ENCODE results near the gene SRSF6.

DNA sequence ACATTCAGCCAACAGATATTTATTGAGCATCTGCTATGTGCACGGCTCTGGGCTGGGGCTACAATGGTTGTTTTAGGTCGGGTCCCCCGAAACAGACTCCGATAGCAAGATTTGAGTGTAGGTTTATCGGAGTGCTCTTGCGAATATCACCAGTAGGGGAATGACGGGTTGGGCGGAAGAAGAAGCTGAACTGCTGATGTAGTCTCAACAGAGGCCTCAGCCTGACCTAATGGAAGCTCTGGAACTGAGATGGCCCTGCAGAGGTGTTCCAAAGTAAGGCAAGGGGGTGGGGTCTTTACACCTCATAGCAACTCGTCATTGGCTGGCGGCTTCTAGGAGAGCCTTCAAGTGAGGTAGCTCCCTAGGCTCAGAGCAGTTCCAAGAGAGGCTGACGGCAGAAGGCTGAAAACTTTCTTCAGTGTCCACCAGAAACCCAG lies 50.9 kb downstream of the SRSF6 start:
- TF ChIP-seq, protein P1, sequence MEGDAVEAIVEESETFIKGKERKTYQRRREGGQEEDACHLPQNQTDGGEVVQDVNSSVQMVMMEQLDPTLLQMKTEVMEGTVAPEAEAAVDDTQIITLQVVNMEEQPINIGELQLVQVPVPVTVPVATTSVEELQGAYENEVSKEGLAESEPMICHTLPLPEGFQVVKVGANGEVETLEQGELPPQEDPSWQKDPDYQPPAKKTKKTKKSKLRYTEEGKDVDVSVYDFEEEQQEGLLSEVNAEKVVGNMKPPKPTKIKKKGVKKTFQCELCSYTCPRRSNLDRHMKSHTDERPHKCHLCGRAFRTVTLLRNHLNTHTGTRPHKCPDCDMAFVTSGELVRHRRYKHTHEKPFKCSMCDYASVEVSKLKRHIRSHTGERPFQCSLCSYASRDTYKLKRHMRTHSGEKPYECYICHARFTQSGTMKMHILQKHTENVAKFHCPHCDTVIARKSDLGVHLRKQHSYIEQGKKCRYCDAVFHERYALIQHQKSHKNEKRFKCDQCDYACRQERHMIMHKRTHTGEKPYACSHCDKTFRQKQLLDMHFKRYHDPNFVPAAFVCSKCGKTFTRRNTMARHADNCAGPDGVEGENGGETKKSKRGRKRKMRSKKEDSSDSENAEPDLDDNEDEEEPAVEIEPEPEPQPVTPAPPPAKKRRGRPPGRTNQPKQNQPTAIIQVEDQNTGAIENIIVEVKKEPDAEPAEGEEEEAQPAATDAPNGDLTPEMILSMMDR (IDR thresholded peaks at IDR 0.05): no peak
- TF ChIP-seq EP300 (IDR thresholded peaks at IDR 0.05) (no peak), POLR2A (IDR thresholded peaks at IDR 0.05) (no peak)

Data from tibial nerve (tissue), 4 donors.